Liver (tissue), 9 donors: ENCODE measurements around the gene COL17A1. TPM values are rescaled to one million over a fixed set of nuclear protein-coding genes. Genes with fewer than 3 reads are reported as not detected.

Source experiments
- DNase-seq: peaks from one replicate; pipeline ENCODE4 v3.0.0-alpha.2; 2017; ENCODE audit warnings: low spot score
- H3K27ac ChIP-seq, 2 donors: one replicate each; pipeline ENCODE4 v1.7.0; 2013; ENCODE audit warnings: inconsistent platforms in 2 of 2, low read length in 2 of 2, control low read depth in 1 of 2, low read depth in 1 of 2, mild to moderate bottlenecking in 1 of 2
- H3K27me3 ChIP-seq, 4 donors: one replicate each; pipeline versions ENCODE4 v1.6.1 to v1.7.0; 2013; ENCODE audit warnings: low read length in 3 of 4, inconsistent platforms in 1 of 4, mild to moderate bottlenecking in 1 of 4, moderate library complexity in 1 of 4; ENCODE audit not compliant: control insufficient read depth in 4 of 4, insufficient read depth in 4 of 4
- H3K36me3 ChIP-seq, 4 donors: one replicate each; pipeline versions ENCODE4 v1.6.1 to v1.7.0; 2013; ENCODE audit warnings: low read length in 3 of 4, mild to moderate bottlenecking in 3 of 4, low read depth in 1 of 4, moderate library complexity in 1 of 4; ENCODE audit not compliant: control insufficient read depth in 4 of 4, insufficient read depth in 3 of 4
- H3K4me1 ChIP-seq, 4 donors: one replicate each; pipeline versions ENCODE4 v1.6.1 to v1.7.0; 2013; ENCODE audit warnings: low read length in 3 of 4, mild to moderate bottlenecking in 3 of 4, moderate library complexity in 1 of 4; ENCODE audit not compliant: control insufficient read depth in 4 of 4, insufficient read depth in 4 of 4
- H3K4me3 ChIP-seq, 3 donors: one replicate each; pipeline versions ENCODE4 v1.6.1 to v1.7.0; 2013; ENCODE audit warnings: low read length in 3 of 3, control low read depth in 1 of 3, low read depth in 1 of 3, mild to moderate bottlenecking in 1 of 3
- H3K9ac ChIP-seq, 2 donors: one replicate each; pipeline ENCODE4 v1.7.0; 2013; ENCODE audit warnings: low read length in 2 of 2, mild to moderate bottlenecking in 2 of 2, moderate library complexity in 2 of 2, control low read depth in 1 of 2, low read depth in 1 of 2
- H3K9me3 ChIP-seq, 4 donors: one replicate each; pipeline versions ENCODE4 v1.6.1 to v1.7.0; 2013; ENCODE audit warnings: low read length in 3 of 4; ENCODE audit not compliant: control insufficient read depth in 4 of 4
- ATF3 ChIP-seq: IDR thresholded peaks from 2 replicates; pipeline ENCODE4 v1.6.1; 2016; ENCODE audit warnings: antibody characterized with exemption
- CTCF ChIP-seq: fragments of 150-350 bp; IDR thresholded peaks from 2 replicates; pipeline ENCODE4 v1.5.1; 2017; ENCODE audit warnings: improper control_type of control experiment, low read depth, low read length; ENCODE audit not compliant: missing input control
- EGR1 ChIP-seq, 2 donors: IDR thresholded peaks; 2 replicates each; pipeline ENCODE4 v1.6.1; 2016 to 2018; ENCODE audit warnings: antibody characterized with exemption in 2 of 2, low read depth in 2 of 2
- GABPA ChIP-seq, 2 donors: IDR thresholded peaks in 1 of 2; conservative IDR thresholded peaks in 1 of 2; 2 replicates each; pipeline ENCODE4 v1.6.1; 2016; ENCODE audit warnings: antibody characterized with exemption in 2 of 2, mild to moderate bottlenecking in 1 of 2, moderate library complexity in 1 of 2
- HNF4G ChIP-seq: IDR thresholded peaks from 2 replicates; pipeline ENCODE4 v1.6.1; 2016; ENCODE audit warnings: antibody characterized with exemption
- JUND ChIP-seq, 2 donors: IDR thresholded peaks; 2 replicates each; pipeline ENCODE4 v1.6.1; 2016; ENCODE audit warnings: antibody characterized with exemption in 2 of 2
- MAX ChIP-seq: IDR thresholded peaks from 2 replicates; pipeline ENCODE4 v1.6.1; 2016; ENCODE audit warnings: antibody characterized with exemption
- NR2F2 ChIP-seq: IDR thresholded peaks from 2 replicates; pipeline ENCODE4 v1.6.1; 2016; ENCODE audit warnings: antibody characterized with exemption
- REST ChIP-seq: IDR thresholded peaks from 2 replicates; pipeline ENCODE4 v1.6.1; 2016; ENCODE audit warnings: antibody characterized with exemption, mild to moderate bottlenecking
- RXRA ChIP-seq, 2 donors: IDR thresholded peaks; 2 replicates each; pipeline ENCODE4 v1.6.1; 2017 to 2018; ENCODE audit warnings: antibody characterized with exemption in 2 of 2, mild to moderate bottlenecking in 1 of 2
- SP1 ChIP-seq: IDR thresholded peaks from 2 replicates; pipeline ENCODE4 v1.6.1; 2018; ENCODE audit warnings: antibody characterized with exemption, mild to moderate bottlenecking
- YY1 ChIP-seq: IDR thresholded peaks from 2 replicates; pipeline ENCODE4 v1.6.1; 2016; ENCODE audit warnings: antibody characterized with exemption, mild to moderate bottlenecking
- ZBTB33 ChIP-seq: IDR thresholded peaks from 2 replicates; pipeline ENCODE4 v1.6.1; 2016; ENCODE audit warnings: antibody characterized with exemption
- WGBS: extraction: QIAGEN DNeasy Blood & Tissue Kit; methylation state at CpG from one replicate; pipeline ENCODE4 v1.1.7; 2013; 5-methylcytosine and 5-hydroxymethylcytosine counted together
- polyA plus RNA-seq, 2 donors: library from polyadenylated mRNA; stranded (reverse) in 1 of 2; unstranded in 1 of 2; fragments of 200-250 nt in 1 of 2; fragments of >200 nt in 1 of 2; fragmentation: Nextera tagmentation in 1 of 2; extraction: Ambion mirVana in 1 of 2; gene quantifications; one replicate each; pipeline versions ENCODE4 v1.2.1 to v1.2.3, GENCODE V29; 2013 to 2015
- total RNA-seq, 2 donors: library from RNA; depleted of rRNA; stranded (reverse); fragments of >200 nt; gene quantifications; one replicate each; pipeline ENCODE4 v1.2.3, GENCODE V29; 2014
- donor health status: healthy.
- donor health status: healthy.
- donor health status: healthy.
- donor health status: healthy.
- donor health status: healthy.

COL17A1 gene
- total and polyA plus RNA-seq, 4 donors, result 0.05 to 1.7 TPM; not detected in 2

GRCh38 chr10:104037261-104037951, 48.3 kb downstream of the COL17A1 start:
- H3K9me3 ChIP-seq, result no peaks in the 10 kb centered on the region
- no peak overlapping the region for H3K9ac ChIP-seq
- no peaks in the 10 kb centered on the region for H3K27me3 ChIP-seq
- peak; percentile 30 for DNase-seq
- no peak overlapping the region for H3K27ac ChIP-seq
- H3K4me3 ChIP-seq, result no peak overlapping the region
- TF ChIP-seq ZBTB33 (no peak), NR2F2 (no peak), MAX (no peak), ATF3 (no peak), RXRA (IDR thresholded peaks at IDR 0.05) (no peak), GABPA (IDR thresholded peaks at IDR 0.05 in 1 of 2, conservative IDR thresholded peaks at IDR 0.05 in 1 of 2) (no peak), CTCF (no peak), REST (no peak), JUND (IDR thresholded peaks at IDR 0.05) (no peak), HNF4G (no peak), SP1 (no peak), YY1 (no peak), EGR1 (IDR thresholded peaks at IDR 0.05; ENCODE audit: low read depth in 2 of 2) (no peak)
- no peaks in the 10 kb centered on the region for H3K4me1 ChIP-seq
- H3K36me3 ChIP-seq, result no peaks in the 10 kb centered on the region
- 80% methylated on average over 16 of the region's 16 CpGs for WGBS
